Endothelial cell of umbilical vein (primary cell): ENCODE data around the gene KMT2B. TPM values are rescaled to one million over a fixed set of nuclear protein-coding genes. Genes with fewer than 3 reads are reported as not detected.

Source experiments
- BruUV-seq: library from RNA; stranded (reverse); fragments of 400-500 nt; replicated peaks from 2 replicates; lab custom pipeline; 2021; lab: Mats Ljungman, UMichigan
- CTCF ChIA-PET: fragments of 300-600, 350-600 bp; sonication (Branson Sonifier 250); formaldehyde crosslinking; loops from one replicate; lab custom pipeline; 2021; ENCODE audit warnings: antibody characterized with exemption, inconsistent platforms; lab: Charles Lee
- POLR2A ChIA-PET: fragments of 300-600, 350-600 bp; sonication (Branson Sonifier 250); formaldehyde crosslinking; loops from one replicate; lab custom pipeline; 2021; ENCODE audit warnings: antibody characterized with exemption, inconsistent platforms; lab: Charles Lee
- DNase-seq: peaks from one replicate; pipeline ENCODE4 v3.0.0-alpha.2; 2011; ENCODE audit warnings: low read depth, low spot score
- FAIRE-seq: peaks from 2 replicates; lab custom pipeline; 2011; peaks lifted over from hg19 to GRCh38; lab: Jason Lieb, UNC
- H2AFZ ChIP-seq: 2 replicates; pipeline ENCODE4 v1.6.0; 2012; ENCODE audit warnings: low read depth, low read length, control low read depth, inconsistent platforms
- H3K27ac ChIP-seq: 2 replicates; pipeline ENCODE4 v1.5.1; 2011; ENCODE audit warnings: low read depth, mild to moderate bottlenecking, control low read depth, low read length, moderate library complexity; ENCODE audit not compliant: insufficient read depth
- H3K27me3 ChIP-seq, 2 experiments: 2 replicates each; pipeline versions ENCODE4 v1.6.0 to v1.6.1; 2011; ENCODE audit warnings: low read length in 2 of 2, mixed read lengths in 1 of 2; ENCODE audit not compliant: control insufficient read depth in 2 of 2, insufficient read depth in 2 of 2
- H3K36me3 ChIP-seq, 2 experiments: 2 replicates in 1 of 2; 3 replicates in 1 of 2; pipeline ENCODE4 v1.5.1; 2011; ENCODE audit warnings: low read length in 2 of 2, mild to moderate bottlenecking in 1 of 2, moderate library complexity in 1 of 2; ENCODE audit not compliant: control insufficient read depth in 2 of 2, insufficient read depth in 2 of 2; ENCODE audit errors: extremely low read depth in 1 of 2
- H3K4me1 ChIP-seq: 3 replicates; pipeline ENCODE4 v1.5.1; 2011; ENCODE audit warnings: mild to moderate bottlenecking, low read length; ENCODE audit not compliant: control insufficient read depth, insufficient read depth; ENCODE audit errors: extremely low read depth
- H3K4me2 ChIP-seq: 2 replicates; pipeline ENCODE4 v1.6.1; 2011; ENCODE audit warnings: low read length, control low read depth, mixed read lengths; ENCODE audit not compliant: insufficient read depth
- H3K4me3 ChIP-seq, 3 experiments: fragments of 200-600 bp in 1 of 3; sonication (generic), shearing (Covaris generic) in 1 of 3; replicated peaks in 1 of 3; 2 replicates each; pipeline ENCODE4 v1.5.1; 2011 to 2016; ENCODE audit warnings: control low read depth in 3 of 3, low read length in 3 of 3, mild to moderate bottlenecking in 2 of 3, inconsistent platforms in 1 of 3, low read depth in 1 of 3, moderate library complexity in 1 of 3; ENCODE audit not compliant: insufficient read depth in 1 of 3
- H3K79me2 ChIP-seq: 2 replicates; pipeline ENCODE4 v1.6.0; 2012; ENCODE audit warnings: low read length, inconsistent platforms; ENCODE audit not compliant: control insufficient read depth, insufficient read depth
- H3K9ac ChIP-seq: replicated peaks from 2 replicates; pipeline ENCODE3; 2011; ENCODE audit warnings: low read length, control low read depth; ENCODE audit not compliant: insufficient read depth; ENCODE audit errors: extremely low read depth
- H3K9me1 ChIP-seq: replicated peaks from 3 replicates; pipeline ENCODE4 v1.6.0; 2011; ENCODE audit warnings: mild to moderate bottlenecking, low read length; ENCODE audit not compliant: control insufficient read depth, insufficient read depth; ENCODE audit errors: extremely low read depth
- H3K9me3 ChIP-seq: replicated peaks from 2 replicates; pipeline ENCODE4 v1.5.1; 2012; ENCODE audit warnings: low read length, inconsistent platforms; ENCODE audit not compliant: control insufficient read depth, insufficient read depth
- H4K20me1 ChIP-seq: replicated peaks from 2 replicates; pipeline ENCODE3; 2011; ENCODE audit warnings: mild to moderate bottlenecking, low read length; ENCODE audit not compliant: control insufficient read depth, insufficient read depth; ENCODE audit errors: extremely low read depth
- GATA2 ChIP-seq: IDR thresholded peaks from 2 replicates; pipeline ENCODE4 v1.7.0; 2011; ENCODE audit warnings: low read depth, mild to moderate bottlenecking, moderate library complexity, mixed read lengths, low read length; ENCODE audit not compliant: insufficient read length, insufficient read depth
- JUN ChIP-seq: IDR thresholded peaks from 2 replicates; pipeline ENCODE4 v1.6.1; 2011; ENCODE audit warnings: borderline replicate concordance, low read depth; ENCODE audit not compliant: insufficient read length, insufficient read depth
- POLR2AphosphoS5 ChIP-seq: IDR thresholded peaks from 2 replicates; pipeline ENCODE4 v1.6.1; 2012; ENCODE audit warnings: low read depth, mild to moderate bottlenecking, control low read depth, low read length, moderate library complexity; ENCODE audit not compliant: insufficient read depth
- dilution Hi-C: fragments of 300-500 bp; cut with MboI; formaldehyde crosslinking; loops from one replicate; pipeline ENCODE4 v1.15.0; 2019; ENCODE audit warnings: low sequenced_read_pairs; ENCODE audit not compliant: extremely low pct_ligation_motif_present
- intact Hi-C: fragments of 100-400 bp; cut with micrococcal nuclease; formaldehyde crosslinking; loops from one replicate; pipeline ENCODE4 v1.10.0; 2022
- polyA plus RNA-seq, 4 experiments: library from polyadenylated mRNA; depleted of rRNA in 3 of 4; stranded (reverse) in 3 of 4; unstranded in 1 of 4; fragments of >200 nt; gene quantifications; 2 replicates each; pipeline versions ENCODE4 v1.2.1 to v1.2.3, GENCODE V29; 2011 to 2012; ENCODE audit warnings: missing spikeins in 1 of 4
- total RNA-seq: library from RNA; stranded (reverse); gene quantifications from 2 replicates; pipeline ENCODE4 v1.2.3, GENCODE V29; 2021
- TF ChIP-seq, protein P1 (sequence below): IDR thresholded peaks from 2 replicates; pipeline ENCODE4 v1.6.1; 2011; ENCODE audit not compliant: insufficient read depth, insufficient read length

Gene KMT2B
- total and polyA plus RNA-seq, 2 donors (not counting 3 experiments of a cell fraction or from before 2014, with no cell fraction given): 28.4 to 37.2 TPM

GRCh38 chr19:35783469-35784434, 65.9 kb downstream of the KMT2B start:
- H2AFZ ChIP-seq: no peak overlapping the region
- H3K4me3 ChIP-seq: no peak overlapping the region
- H3K36me3 ChIP-seq: peaks cover 0 to 4% of the 10 kb centered on the region in 2 experiments
- dilution Hi-C loops (no loop called here), intact Hi-C loops (no loop called here)
- no peaks in the 10 kb centered on the region for H3K9me3 ChIP-seq
- H3K4me2 ChIP-seq: no peak overlapping the region
- DNase-seq (no peak), FAIRE-seq (no peak)
- POLR2A ChIA-PET: no interaction called here
- no peak overlapping the region for H3K27ac ChIP-seq
- CTCF ChIA-PET: interaction anchor here (0.6 kb wide), 1 partner anchor 121 kb away, joined by 4 read pairs; no protein-coding TSS in a partner anchor
- H3K9ac ChIP-seq: no peak overlapping the region
- no peaks in the 10 kb centered on the region for H3K9me1 ChIP-seq
- no TSS peak for BruUV-seq
- no peaks in the 10 kb centered on the region for H4K20me1 ChIP-seq
- H3K27me3 ChIP-seq: no peaks in the 10 kb centered on the region
- H3K79me2 ChIP-seq: no peaks in the 10 kb centered on the region
- no peaks in the 10 kb centered on the region for H3K4me1 ChIP-seq
- TF ChIP-seq JUN (peak; percentile 15), POLR2AphosphoS5 (no peak), GATA2 (no peak)
- TF ChIP-seq, protein P1, sequence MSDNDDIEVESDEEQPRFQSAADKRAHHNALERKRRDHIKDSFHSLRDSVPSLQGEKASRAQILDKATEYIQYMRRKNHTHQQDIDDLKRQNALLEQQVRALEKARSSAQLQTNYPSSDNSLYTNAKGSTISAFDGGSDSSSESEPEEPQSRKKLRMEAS: no peak
